ENCODE results near the gene LONP1. TPM values are rescaled to one million over a fixed set of nuclear protein-coding genes. Genes with fewer than 3 reads are reported as not detected.

Gene LONP1
- total RNA-seq, 2 experiments from 2014 or later, result 223 to 229 TPM

DNA sequence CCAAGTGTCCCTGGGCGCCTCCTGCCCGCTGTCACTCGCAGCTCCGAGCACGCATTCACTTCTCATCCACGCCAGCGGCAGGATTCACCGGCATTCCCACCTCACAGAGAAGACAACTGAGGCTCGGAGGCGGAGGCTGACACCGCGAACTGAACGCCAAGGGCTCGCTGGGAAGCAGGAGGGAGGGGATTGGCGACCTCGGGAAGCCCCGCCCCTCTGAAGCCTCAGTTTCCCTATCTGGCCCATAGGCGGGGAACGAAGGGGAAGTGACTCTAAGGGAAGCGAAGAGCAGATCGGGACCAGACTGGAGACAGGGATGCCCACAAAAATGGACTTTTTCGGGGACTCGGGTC is 39.9 kb downstream of the LONP1 start:
- peaks cover 20% of the 10 kb centered on the region for H3K4me1 Mint-ChIP-seq (ENCODE audit: low read depth)

DNA sequence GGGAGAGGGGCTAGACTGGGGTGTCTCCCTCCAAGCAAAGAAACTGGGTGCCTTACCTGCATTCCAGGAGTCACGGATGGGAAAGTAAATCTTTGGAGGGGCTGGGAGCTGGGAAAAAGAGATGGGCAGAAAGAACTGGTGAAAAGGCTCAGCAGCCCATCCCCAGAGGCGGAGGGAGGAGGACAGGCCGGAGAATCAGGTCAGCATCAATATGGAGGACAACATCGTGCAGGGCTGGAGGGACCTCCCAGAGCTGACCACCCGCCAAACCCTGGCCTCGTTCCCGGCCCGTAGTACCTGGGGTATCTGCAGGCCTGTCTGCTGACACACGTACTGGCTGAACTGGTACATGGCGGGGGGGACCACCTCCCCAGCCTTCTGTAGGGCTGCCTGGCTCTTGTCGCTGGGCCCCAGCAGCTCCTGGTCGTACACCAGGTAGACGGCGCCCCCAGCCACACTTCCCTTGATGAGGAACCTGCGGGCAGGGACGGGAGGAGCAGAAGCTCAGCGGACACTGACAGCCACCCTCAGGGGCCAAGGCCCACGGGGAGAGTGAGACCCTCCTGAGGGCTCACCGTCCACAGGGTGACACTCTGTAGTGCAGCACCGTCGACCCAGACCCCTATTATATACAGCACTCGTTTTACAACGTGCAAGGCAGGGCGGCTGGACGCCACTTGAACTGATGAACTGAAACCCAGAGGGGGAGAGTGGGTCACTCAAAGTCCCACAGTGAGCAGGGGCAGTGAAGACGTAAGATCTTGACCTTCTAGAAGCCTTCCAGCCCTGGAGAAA is 40.5 kb downstream of the LONP1 start:
- peak overlapping the region; percentile 91 for H3K27ac Mint-ChIP-seq

More for the DNA sequence above, 39.9 kb downstream of the LONP1 start:
- DNase-seq, result no peak
- H3K4me3 Mint-ChIP-seq, result peak overlapping the region; percentile 98
- peaks cover 6% of the 10 kb centered on the region for H3K36me3 Mint-ChIP-seq (ENCODE audit: low read depth)
- peak overlapping the region; percentile 91 for H3K27ac Mint-ChIP-seq
- no peaks in the 10 kb centered on the region for H3K9me3 Mint-ChIP-seq
- CTCF ChIA-PET, result no interaction called here
- H3K27me3 Mint-ChIP-seq (ENCODE audit: low read depth), result no peaks in the 10 kb centered on the region
- intact Hi-C loops (cut with micrococcal nuclease), result loop anchor here (1.0 to 2.0 kb wide), 7 partner anchors 10 to 956 kb away; partner anchors contain the start of genes CATSPERD, LONP1, RPL36 and SAFB

DNA sequence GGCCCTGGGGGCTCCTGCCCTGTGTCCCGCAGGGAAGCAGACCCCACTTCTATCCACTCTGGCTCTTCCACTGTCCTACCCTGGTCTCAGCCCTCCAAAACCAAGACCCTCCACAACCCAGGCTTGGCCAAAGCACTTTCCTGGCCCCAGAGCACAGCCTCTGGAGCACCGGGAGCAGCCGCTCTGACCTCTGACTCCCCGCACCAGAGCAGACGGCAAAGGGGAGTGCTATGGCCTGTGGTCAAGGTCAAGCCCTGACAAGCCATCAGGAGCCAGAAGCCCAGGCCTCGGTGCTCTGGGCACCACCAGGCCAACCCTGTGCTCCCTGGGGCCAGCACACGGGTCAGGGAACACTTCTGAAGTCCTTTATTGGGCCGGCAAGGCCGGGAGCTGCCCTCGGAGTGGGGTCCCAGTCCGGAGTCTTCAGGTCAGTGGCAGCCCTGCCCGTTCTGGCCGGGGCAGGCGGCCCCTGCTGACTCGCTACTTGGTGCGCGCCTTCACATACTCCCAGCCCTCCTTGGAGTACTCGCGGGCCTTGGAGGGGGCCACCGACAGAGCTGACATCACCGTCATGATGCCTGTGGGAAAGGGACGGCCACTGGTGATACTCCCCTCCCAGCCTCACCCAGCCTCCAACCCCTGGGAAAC is 41.8 kb downstream of the LONP1 start:
- CTCF ChIA-PET, result no interaction called here
- Mint-ChIP-seq H3K27ac (no peak overlapping the region), H3K36me3 (ENCODE audit: low read depth) (peaks cover 10% of the 10 kb centered on the region), H3K4me3 (no peak overlapping the region), H3K4me1 (ENCODE audit: low read depth) (peaks cover 20% of the 10 kb centered on the region), H3K27me3 (ENCODE audit: low read depth) (no peaks in the 10 kb centered on the region), H3K9me3 (no peaks in the 10 kb centered on the region)
- intact Hi-C loops (cut with micrococcal nuclease), result no loop called here
- no peak for DNase-seq

More for the DNA sequence above, 40.5 kb downstream of the LONP1 start:
- peak overlapping the region; percentile 98 for H3K4me3 Mint-ChIP-seq
- peaks cover 6% of the 10 kb centered on the region for H3K36me3 Mint-ChIP-seq (ENCODE audit: low read depth)
- H3K4me1 Mint-ChIP-seq (ENCODE audit: low read depth), result peaks cover 20% of the 10 kb centered on the region
- CTCF ChIA-PET, result no interaction called here
- DNase-seq, result no peak
- intact Hi-C loops (cut with micrococcal nuclease), result loop anchor here (1.0 to 2.0 kb wide), 7 partner anchors 11 to 955 kb away; partner anchors contain the start of genes CATSPERD, LONP1, RPL36 and SAFB
- H3K9me3 Mint-ChIP-seq, result no peaks in the 10 kb centered on the region
- no peaks in the 10 kb centered on the region for H3K27me3 Mint-ChIP-seq (ENCODE audit: low read depth)

DNA sequence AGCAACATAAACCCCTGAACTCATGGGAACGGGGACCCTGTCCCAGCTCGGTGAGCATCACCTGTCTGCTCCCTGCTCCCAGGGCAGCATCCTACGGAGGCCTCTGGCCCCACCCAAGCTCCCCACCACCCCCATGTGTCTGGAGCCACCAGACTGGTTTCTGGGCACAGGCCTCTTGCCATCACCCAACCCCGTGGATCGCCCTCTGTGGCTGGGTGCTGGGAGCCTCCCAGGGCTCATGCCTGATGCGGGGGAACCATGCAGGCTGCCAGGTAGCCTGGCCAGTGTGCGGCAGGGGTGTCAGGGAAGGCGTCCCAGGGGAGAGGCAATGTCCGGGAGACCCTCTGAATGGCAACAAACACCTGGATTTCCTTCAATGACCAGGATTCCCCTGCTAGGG is 42.4 kb downstream of the LONP1 start:
- Mint-ChIP-seq H3K36me3 (ENCODE audit: low read depth) (peaks cover 10% of the 10 kb centered on the region), H3K9me3 (no peaks in the 10 kb centered on the region), H3K27ac (no peak overlapping the region), H3K4me3 (no peak overlapping the region), H3K4me1 (ENCODE audit: low read depth) (peaks cover 20% of the 10 kb centered on the region), H3K27me3 (ENCODE audit: low read depth) (no peaks in the 10 kb centered on the region)
- no peak for DNase-seq
- CTCF ChIA-PET, result no interaction called here
- intact Hi-C loops (cut with micrococcal nuclease), result no loop called here

DNA sequence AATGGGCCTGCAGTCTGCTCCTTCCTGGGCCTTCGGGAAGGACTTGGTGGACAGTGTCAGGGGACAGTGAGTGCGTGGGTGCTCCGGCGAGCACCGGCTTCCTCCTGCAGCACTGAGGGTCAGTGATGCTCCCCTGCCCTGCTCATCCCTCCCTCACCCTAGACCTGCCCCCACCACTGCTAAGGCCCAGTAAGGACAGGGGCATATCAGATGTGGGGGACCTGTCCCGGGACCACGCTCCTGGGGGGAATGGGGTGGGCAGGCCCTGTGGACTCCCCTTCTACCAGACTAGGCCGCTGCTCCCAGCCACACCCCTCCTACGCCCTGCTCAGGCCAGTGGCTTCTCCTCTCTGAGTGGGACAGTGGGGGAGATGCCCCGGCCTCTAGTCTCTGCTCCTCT is 42.8 kb downstream of the LONP1 start:
- Mint-ChIP-seq H3K4me1 (ENCODE audit: low read depth) (peaks cover 19% of the 10 kb centered on the region), H3K4me3 (no peak overlapping the region), H3K27me3 (ENCODE audit: low read depth) (no peaks in the 10 kb centered on the region), H3K9me3 (no peaks in the 10 kb centered on the region), H3K36me3 (ENCODE audit: low read depth) (peaks cover 10% of the 10 kb centered on the region), H3K27ac (no peak overlapping the region)
- intact Hi-C loops (cut with micrococcal nuclease), result no loop called here
- no peak for DNase-seq
- CTCF ChIA-PET, result no interaction called here

DNA sequence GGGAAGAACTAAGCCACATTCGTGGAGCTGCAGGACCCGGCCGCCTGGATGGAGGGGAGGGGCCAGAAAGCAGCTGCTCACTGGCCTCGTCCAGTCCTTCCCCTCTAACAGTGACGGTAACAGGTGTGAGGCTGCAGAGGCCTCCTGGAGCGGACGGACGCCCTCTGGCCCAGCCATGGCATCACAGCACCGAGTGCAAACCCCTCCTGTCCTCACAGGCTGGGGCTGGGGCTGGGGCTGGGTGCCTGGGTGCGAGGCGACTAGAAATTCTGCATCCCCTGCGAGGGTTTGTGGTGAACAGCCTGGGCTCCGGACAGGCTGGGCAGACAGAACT is 43.2 kb downstream of the LONP1 start:
- Mint-ChIP-seq H3K9me3 (no peaks in the 10 kb centered on the region), H3K27me3 (ENCODE audit: low read depth) (no peaks in the 10 kb centered on the region), H3K4me1 (ENCODE audit: low read depth) (peaks cover 15% of the 10 kb centered on the region), H3K36me3 (ENCODE audit: low read depth) (peaks cover 11% of the 10 kb centered on the region), H3K27ac (no peak overlapping the region), H3K4me3 (no peak overlapping the region)
- intact Hi-C loops (cut with micrococcal nuclease), result no loop called here
- DNase-seq, result no peak
- CTCF ChIA-PET, result no interaction called here

DNA sequence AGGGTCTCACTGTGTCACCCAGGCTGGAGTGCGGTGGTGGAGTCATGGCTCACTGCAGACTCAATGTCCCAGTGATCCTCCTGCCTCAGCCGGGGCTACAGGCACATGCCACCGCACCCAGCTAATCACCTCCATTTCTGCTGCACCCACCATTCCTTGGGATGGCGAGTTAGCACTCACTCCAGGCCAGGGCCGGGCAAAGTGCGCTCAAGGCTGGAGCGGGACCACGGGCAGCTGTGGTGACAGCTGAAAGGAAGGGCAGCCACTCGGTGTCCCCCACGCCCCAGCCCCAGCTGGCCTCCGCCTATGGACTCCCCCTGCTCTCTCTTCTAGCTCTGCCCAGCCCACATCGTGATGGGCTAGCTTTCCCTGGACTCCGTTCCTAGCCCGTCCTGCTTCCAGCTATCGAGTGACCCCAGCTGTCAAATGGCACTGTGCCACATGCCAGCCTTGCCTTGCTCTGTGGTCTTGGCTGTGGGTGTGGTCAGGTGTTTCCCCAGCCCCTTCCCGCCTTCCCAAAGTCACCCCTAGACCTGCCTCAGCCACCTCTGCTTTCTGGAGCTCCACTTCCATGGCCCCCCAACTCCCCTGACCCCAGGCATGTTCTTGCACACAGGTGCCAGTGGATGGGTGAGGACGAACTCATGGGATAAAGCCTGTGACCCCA is 43.7 kb downstream of the LONP1 start:
- H3K9me3 Mint-ChIP-seq, result no peaks in the 10 kb centered on the region
- peaks cover 10% of the 10 kb centered on the region for H3K4me1 Mint-ChIP-seq (ENCODE audit: low read depth)
- peaks cover 12% of the 10 kb centered on the region for H3K36me3 Mint-ChIP-seq (ENCODE audit: low read depth)
- DNase-seq, result no peak
- intact Hi-C loops (cut with micrococcal nuclease), result no loop called here
- no peak overlapping the region for H3K4me3 Mint-ChIP-seq
- H3K27ac Mint-ChIP-seq, result no peak overlapping the region
- CTCF ChIA-PET, result no interaction called here
- no peaks in the 10 kb centered on the region for H3K27me3 Mint-ChIP-seq (ENCODE audit: low read depth)

DNA sequence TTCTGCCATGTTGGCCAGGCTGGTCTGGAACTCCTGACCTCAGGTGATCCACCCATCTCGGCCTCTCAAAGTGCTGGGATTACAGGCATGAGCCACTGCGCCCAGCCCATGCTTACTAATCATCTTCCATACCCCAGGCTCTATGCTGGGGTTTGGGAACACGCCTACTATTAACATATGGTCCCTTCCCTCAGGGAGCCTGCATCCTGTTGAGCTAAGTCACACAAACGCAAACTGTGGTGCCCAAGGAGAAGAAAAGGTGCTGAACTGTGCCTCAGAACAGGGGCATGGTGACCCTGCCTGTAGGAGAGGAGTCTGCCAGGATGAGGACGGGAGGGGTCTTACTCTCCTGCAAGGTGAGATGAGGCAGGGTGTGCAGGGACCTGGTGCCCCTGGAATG is 45.2 kb downstream of the LONP1 start:
- H3K9me3 Mint-ChIP-seq, result no peaks in the 10 kb centered on the region
- no peak overlapping the region for H3K27ac Mint-ChIP-seq
- H3K27me3 Mint-ChIP-seq (ENCODE audit: low read depth), result no peaks in the 10 kb centered on the region
- intact Hi-C loops (cut with micrococcal nuclease), result no loop called here
- H3K36me3 Mint-ChIP-seq (ENCODE audit: low read depth), result peaks cover 15% of the 10 kb centered on the region
- peaks cover 7% of the 10 kb centered on the region for H3K4me1 Mint-ChIP-seq (ENCODE audit: low read depth)
- CTCF ChIA-PET, result interaction anchor here (1.1 kb wide), 1 partner anchor 15 kb away, joined by 3 read pairs; no protein-coding TSS in a partner anchor
- no peak overlapping the region for H3K4me3 Mint-ChIP-seq
- no peak for DNase-seq

DNA sequence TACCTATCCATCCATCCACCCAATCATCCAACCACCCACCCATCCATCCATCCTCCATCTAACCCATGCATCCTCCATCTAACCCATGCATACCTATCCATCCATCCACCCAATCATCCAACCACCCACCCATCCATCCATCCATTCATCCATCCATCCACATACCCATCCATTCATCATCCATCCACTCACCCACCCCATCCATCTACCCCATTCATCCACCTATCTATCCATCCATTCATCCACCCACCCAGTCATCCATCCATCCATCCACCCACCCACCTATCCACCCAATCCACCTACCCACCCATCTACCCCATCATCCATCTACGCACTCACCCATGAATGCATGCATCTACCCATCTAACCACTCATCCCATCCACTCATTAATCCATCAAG is 46.2 kb downstream of the LONP1 start:
- H3K4me3 Mint-ChIP-seq, result no peak overlapping the region
- CTCF ChIA-PET, result no interaction called here
- H3K4me1 Mint-ChIP-seq (ENCODE audit: low read depth), result no peaks in the 10 kb centered on the region
- no peaks in the 10 kb centered on the region for H3K27me3 Mint-ChIP-seq (ENCODE audit: low read depth)
- DNase-seq, result no peak
- no peaks in the 10 kb centered on the region for H3K9me3 Mint-ChIP-seq
- no peak overlapping the region for H3K27ac Mint-ChIP-seq
- H3K36me3 Mint-ChIP-seq (ENCODE audit: low read depth), result peaks cover 17% of the 10 kb centered on the region
- intact Hi-C loops (cut with micrococcal nuclease), result no loop called here

DNA sequence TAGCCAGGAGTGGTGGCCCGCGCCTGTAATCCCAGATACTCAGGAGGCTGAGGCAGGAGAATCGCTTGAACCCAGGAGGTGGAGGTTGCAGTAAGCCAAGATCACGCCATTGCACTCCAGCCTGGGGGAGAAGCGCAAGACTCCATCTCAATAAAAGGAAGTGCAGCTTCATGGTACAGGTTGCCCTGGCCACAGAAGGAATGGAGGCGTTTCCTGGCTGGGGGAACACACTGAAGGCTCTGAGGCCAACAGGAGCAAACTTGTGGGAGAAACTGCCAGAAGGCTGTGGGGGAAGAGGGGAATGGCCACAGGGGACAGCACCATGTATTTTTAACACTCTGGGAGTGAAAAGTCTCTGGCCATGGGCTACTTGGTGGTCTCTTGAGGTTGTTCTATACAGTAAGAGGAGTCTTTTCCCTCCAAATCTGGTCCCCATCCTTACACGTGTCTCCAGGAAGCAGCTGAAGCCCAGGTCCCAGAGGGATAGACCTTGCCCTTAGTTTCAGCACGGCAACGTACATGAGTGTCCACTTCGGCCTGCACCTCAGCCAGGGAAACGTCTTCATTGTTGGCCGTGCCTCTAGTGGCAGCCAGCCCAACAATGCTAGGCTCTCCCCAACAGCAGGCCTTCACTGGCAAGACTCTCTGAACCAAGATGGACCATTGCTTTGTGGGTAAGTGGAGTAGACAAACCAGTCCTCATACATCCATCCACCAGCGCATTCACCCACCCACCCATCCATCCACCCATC is 47.1 kb downstream of the LONP1 start:
- no peaks in the 10 kb centered on the region for H3K9me3 Mint-ChIP-seq
- intact Hi-C loops (cut with micrococcal nuclease), result no loop called here
- H3K27ac Mint-ChIP-seq, result no peak overlapping the region
- H3K4me1 Mint-ChIP-seq (ENCODE audit: low read depth), result no peaks in the 10 kb centered on the region
- CTCF ChIA-PET, result no interaction called here
- H3K36me3 Mint-ChIP-seq (ENCODE audit: low read depth), result peaks cover 19% of the 10 kb centered on the region
- H3K27me3 Mint-ChIP-seq (ENCODE audit: low read depth), result no peaks in the 10 kb centered on the region
- no peak overlapping the region for H3K4me3 Mint-ChIP-seq
- no peak for DNase-seq

DNA sequence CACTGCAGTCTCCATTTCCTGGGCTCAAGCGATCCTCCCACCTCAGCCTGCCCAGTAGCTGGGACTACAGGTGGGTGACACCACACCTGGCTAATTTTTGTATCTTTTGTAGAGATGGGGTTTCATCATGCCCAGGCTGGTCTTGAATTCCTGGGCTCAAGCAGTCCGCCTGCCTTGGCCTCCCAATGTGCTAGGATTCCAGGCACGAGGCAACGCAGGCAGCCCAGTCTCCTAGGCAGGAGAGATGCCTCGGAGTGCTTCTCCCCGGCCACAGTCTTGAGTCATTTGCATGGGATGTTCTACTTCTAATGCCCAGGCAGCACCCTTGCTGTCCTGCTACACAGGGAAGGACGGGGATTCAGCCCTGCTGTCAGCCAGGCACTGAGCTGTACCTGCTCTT is 48.3 kb downstream of the LONP1 start:
- CTCF ChIA-PET, result interaction anchor here (1.1 kb wide), 1 partner anchor 16 kb away, joined by 3 read pairs; no protein-coding TSS in a partner anchor
- DNase-seq, result no peak
- H3K9me3 Mint-ChIP-seq, result no peaks in the 10 kb centered on the region
- H3K27me3 Mint-ChIP-seq (ENCODE audit: low read depth), result no peaks in the 10 kb centered on the region
- no peak overlapping the region for H3K4me3 Mint-ChIP-seq
- peaks cover 21% of the 10 kb centered on the region for H3K36me3 Mint-ChIP-seq (ENCODE audit: low read depth)
- intact Hi-C loops (cut with micrococcal nuclease), result no loop called here
- no peaks in the 10 kb centered on the region for H3K4me1 Mint-ChIP-seq (ENCODE audit: low read depth)
- H3K27ac Mint-ChIP-seq, result no peak overlapping the region

DNA sequence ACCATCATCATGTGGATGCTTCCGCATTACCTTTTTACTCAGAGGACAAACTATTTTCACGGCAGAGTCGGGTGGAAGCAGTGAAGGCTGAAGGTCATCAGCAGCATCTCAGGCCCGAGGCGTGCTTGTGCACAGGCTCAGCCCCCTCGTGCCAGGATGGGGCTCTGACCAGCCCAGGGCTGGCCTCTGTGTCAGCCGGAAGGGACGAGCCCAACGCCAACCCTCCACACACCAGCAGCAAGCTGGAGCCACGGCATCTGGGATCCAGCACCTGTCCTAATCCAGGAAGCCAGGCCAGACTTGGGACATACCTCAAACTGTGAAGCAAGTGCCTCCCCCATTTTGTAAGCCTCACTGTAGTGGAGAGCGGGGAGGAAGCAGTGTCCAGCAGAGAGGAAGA is 50.7 kb downstream of the LONP1 start:
- Mint-ChIP-seq H3K27ac (no peak overlapping the region), H3K9me3 (no peaks in the 10 kb centered on the region), H3K4me3 (no peak overlapping the region), H3K4me1 (ENCODE audit: low read depth) (no peaks in the 10 kb centered on the region), H3K36me3 (ENCODE audit: low read depth) (peaks cover 43% of the 10 kb centered on the region), H3K27me3 (ENCODE audit: low read depth) (no peaks in the 10 kb centered on the region)
- CTCF ChIA-PET, result interaction anchor here (1.2 kb wide), 1 partner anchor 20 kb away, joined by 4 read pairs; no protein-coding TSS in a partner anchor
- DNase-seq, result no peak
- intact Hi-C loops (cut with micrococcal nuclease), result no loop called here

Measured in activated naive CD4-positive, alpha-beta T cell treated with anti-CD3 and anti-CD28 coated beads for 36 hours (primary cell).